ENCODE measurements around the gene MFSD8. TPM values are rescaled to one million over a fixed set of nuclear protein-coding genes. Genes with fewer than 3 reads are reported as not detected.
"Not testable (repeated sequence)": the region's sequence is repeated elsewhere in the genome, so short reads cannot be mapped to it uniquely, and the experiment has no call there.

MFSD8 gene
- total RNA-seq, 1 experiment from 2014 or later = 16.2 TPM

DNA sequence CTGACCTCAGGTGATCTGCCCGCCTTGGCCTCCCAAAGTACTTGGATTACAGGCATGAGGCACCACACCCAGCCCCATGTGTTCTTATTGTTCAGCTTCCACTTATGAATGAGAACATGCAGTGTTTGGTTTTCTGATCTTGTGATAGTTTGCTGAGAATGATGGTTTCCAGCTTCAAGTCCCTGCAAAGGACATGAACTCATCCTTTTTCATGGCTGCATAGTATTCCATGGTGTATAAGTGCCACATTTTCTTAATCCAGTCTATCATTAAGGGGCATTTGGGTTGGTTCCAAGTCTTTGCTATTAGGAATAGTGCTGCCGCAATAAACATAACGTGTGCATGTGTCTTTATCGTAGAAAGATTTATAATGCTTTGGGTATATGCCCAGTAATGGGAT is 65.3 kb downstream of the MFSD8 start:
- not testable (repeated sequence) for H3K27me3 ChIP-seq (ENCODE audit: control insufficient read depth, insufficient read depth, low read length); DNase-seq; H3K4me3 ChIP-seq (ENCODE audit: insufficient read depth, low read depth, low read length); H3K36me3 ChIP-seq (replicated peaks; ENCODE audit: control insufficient read depth, insufficient read depth, low read length)

DNA sequence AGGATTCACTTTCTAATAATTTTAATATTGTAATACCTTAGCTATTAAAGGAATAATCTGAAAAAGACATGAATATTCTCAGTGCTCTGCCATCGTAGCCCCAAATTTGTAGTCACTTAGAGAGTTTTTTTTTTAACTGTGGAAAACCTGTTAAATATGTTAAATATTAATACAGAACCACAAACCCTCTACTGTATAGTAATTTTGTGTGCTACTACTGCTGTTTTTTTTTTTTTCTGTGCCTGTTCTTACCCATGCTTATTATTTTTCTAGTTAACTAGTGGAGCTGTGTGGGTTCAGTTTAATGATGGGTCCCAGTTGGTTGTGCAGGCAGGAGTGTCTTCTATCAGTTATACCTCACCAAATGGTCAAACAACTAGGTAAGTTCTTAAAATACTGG is 68.4 kb downstream of the MFSD8 start:
- H3K36me3 ChIP-seq (replicated peaks; ENCODE audit: control insufficient read depth, insufficient read depth, low read length) = peaks cover 23% of the 10 kb centered on the region
- no peaks in the 10 kb centered on the region for H3K27me3 ChIP-seq (ENCODE audit: control insufficient read depth, insufficient read depth, low read length)
- H3K4me3 ChIP-seq (ENCODE audit: insufficient read depth, low read depth, low read length) = no peak overlapping the region
- no peak for DNase-seq

DNA sequence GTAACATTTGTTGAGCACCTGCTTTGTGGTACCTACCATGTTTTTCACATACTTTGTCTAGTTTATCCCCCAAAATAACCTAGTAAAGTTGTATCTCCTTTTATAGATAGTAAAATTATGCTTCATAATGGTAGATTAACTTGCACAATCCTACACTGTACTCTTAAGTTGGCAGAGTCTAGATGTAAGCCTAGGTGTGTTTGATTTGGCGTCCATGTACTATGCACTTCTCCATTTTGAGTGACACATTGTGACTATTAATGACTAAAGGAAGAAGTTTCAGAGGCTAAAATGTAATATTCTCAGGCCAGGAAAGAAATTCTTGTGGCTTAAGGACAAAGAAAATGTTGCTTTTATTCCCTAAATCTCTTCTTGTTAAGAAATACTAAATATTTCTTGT is 68.9 kb downstream of the MFSD8 start:
- Histone ChIP-seq H3K27me3 (ENCODE audit: control insufficient read depth, insufficient read depth, low read length) (no peaks in the 10 kb centered on the region), H3K4me3 (ENCODE audit: insufficient read depth, low read depth, low read length) (no peak overlapping the region), H3K36me3 (replicated peaks; ENCODE audit: control insufficient read depth, insufficient read depth, low read length) (peaks cover 23% of the 10 kb centered on the region)
- DNase-seq = no peak

DNA sequence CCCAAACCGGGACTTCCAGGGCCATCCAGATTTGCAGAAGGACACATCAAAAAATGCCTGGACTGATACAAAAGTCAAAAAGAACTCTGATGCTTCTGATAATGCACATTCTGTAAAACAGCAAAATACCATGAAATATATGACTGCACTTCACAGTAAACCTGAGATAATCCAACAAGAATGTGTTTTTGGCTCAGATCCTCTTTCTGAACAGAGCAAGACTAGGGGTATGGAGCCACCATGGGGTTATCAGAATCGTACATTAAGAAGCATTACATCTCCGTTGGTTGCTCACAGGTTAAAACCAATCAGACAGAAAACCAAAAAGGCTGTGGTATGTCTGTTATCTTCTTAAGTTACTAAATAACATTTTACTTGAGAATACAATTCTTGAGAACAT is 75.1 kb downstream of the MFSD8 start:
- no peak for DNase-seq

DNA sequence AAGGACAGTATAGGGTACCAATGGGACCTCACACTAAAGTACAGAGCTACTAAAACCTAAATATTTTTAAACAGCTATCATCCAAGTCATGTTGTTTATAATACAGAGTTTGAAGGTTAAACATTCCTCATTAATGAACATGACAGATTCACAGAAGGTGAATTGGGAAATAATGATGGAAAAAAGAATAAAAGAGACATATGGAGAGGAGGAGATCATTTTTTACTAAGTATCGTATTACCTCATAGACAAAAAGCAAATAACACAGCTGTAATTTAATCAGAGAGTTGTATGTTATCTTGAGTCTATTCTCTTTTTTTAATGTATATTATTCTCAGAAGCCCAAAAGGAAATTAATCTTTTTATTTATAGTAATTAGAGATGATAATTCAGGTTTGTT is 76.4 kb downstream of the MFSD8 start:
- Histone ChIP-seq H3K27me3 (ENCODE audit: control insufficient read depth, insufficient read depth, low read length) (no peaks in the 10 kb centered on the region), H3K36me3 (replicated peaks; ENCODE audit: control insufficient read depth, insufficient read depth, low read length) (peaks cover 37% of the 10 kb centered on the region), H3K4me3 (ENCODE audit: insufficient read depth, low read depth, low read length) (no peak overlapping the region)
- no peak for DNase-seq

More for the DNA sequence above, 75.1 kb downstream of the MFSD8 start:
- H3K4me3 ChIP-seq (ENCODE audit: insufficient read depth, low read depth, low read length) = no peak overlapping the region
- H3K36me3 ChIP-seq (replicated peaks; ENCODE audit: control insufficient read depth, insufficient read depth, low read length) = peaks cover 39% of the 10 kb centered on the region
- H3K27me3 ChIP-seq (ENCODE audit: control insufficient read depth, insufficient read depth, low read length) = no peaks in the 10 kb centered on the region

DNA sequence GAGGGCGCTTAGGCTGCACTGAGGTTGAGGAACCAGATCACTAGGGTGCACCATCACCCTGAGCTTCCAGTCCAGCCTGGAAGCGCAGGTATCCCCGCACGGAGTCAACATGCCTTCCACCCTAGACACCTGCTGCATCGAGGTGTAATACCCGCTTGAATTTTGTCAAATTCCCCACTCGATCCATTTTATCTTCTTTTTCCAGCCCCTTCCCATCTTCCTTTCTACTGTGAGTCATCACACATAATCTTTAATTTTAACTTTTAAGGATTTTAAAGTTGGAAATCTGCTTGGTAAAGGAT is 83.5 kb downstream of the MFSD8 start:
- Histone ChIP-seq H3K27me3 (ENCODE audit: control insufficient read depth, insufficient read depth, low read length) (no peaks in the 10 kb centered on the region), H3K36me3 (replicated peaks; ENCODE audit: control insufficient read depth, insufficient read depth, low read length) (peaks cover 15% of the 10 kb centered on the region), H3K4me3 (ENCODE audit: insufficient read depth, low read depth, low read length) (peak overlapping the region; percentile 90)
- DNase-seq = no peak

DNA sequence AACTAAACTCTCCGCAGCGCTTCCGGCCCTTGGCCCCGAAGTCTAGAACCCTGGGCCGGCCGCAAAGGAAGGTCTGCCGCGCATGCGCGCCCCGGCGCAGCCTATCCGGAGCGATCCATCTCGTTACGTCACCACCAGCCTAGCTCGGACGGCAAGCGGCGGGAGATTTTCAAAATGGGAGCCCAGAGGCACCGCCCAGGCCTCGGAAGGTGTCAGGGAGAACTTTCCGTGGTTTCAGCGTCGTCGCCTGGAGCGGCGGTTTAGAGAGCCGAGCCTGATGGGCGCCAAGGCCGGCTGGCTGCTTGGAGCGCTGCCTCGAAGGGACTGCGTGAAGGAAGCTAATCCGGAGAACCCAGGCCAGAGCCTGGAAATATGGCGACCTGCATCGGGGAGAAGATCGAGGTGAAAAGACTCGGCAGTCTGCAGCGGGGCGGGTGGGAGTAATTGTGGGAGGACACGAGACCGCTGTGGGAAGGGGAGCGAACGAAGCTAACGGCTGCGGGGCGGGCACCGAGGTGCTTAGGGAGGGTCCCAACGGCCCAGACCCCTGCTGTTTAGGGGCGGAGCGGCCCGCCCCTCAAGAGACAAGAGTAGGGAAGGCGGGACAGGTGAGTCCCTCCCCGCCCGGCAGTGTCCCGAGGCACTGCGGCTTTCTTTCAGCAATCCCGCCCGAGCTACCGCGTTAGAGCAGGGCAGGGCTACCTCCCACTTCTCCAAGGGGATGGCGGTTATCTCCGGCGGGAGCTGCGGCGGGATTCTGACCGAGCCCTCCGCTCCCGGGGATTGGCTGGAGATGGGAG is 84.0 kb downstream of the MFSD8 start, which contains the start of gene PLK4:
PLK4 (plus strand) TSS at position 131 of the 800 bp plus-strand sequence; CDS start at position 373, 242 bp downstream.
- no peaks in the 10 kb centered on the region for H3K27me3 ChIP-seq (ENCODE audit: control insufficient read depth, insufficient read depth, low read length)
- peak; percentile 92 for DNase-seq
- H3K36me3 ChIP-seq (replicated peaks; ENCODE audit: control insufficient read depth, insufficient read depth, low read length) = peaks cover 11% of the 10 kb centered on the region
- H3K4me3 ChIP-seq (ENCODE audit: insufficient read depth, low read depth, low read length) = peak within 1 kb of the TSS; percentile 90

DNA sequence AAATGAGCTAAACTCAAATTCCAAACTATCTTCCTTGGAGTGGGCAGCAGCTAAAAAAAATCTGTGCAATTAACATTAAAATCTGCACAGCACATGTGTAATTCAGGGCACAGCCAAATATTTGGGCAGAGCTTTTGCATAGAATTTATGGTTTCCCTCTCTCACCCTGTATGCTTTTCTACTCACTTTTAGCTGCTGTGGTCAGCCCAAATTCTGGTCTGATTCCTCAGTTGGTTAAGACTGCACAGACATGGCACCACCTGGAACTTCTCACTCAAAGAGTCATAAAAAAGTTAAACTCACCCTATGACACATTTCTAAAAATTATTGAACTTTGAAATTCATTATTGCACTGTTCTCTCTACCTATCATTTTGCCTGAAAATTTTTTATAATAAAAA is 89.2 kb downstream of the MFSD8 start:
- Histone ChIP-seq H3K27me3 (ENCODE audit: control insufficient read depth, insufficient read depth, low read length) (no peaks in the 10 kb centered on the region), H3K4me3 (ENCODE audit: insufficient read depth, low read depth, low read length) (no peak overlapping the region), H3K36me3 (replicated peaks; ENCODE audit: control insufficient read depth, insufficient read depth, low read length) (no peaks in the 10 kb centered on the region)

DNA sequence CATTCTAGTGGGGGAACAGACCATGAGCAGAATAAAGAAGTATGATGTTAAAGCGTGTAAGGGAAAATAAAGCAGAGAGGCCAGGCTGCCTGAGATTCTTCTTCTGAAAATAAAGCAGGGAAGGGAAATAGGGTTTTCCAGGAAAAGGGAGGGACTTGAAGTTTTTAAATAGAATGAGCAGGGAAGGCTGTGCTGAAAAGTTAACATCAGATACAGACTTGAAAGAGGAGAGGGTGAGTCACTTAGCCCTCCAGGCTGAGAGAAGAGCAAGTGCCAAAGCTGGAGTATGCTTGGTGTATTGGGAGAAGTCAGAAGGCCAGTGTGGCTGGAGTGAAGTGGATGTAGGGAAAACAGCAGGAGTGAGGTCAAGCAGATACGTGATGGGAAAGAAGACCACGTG is 94.3 kb downstream of the MFSD8 start:
- Histone ChIP-seq H3K4me3 (ENCODE audit: insufficient read depth, low read depth, low read length) (no peak overlapping the region), H3K36me3 (replicated peaks; ENCODE audit: control insufficient read depth, insufficient read depth, low read length) (no peaks in the 10 kb centered on the region), H3K27me3 (ENCODE audit: control insufficient read depth, insufficient read depth, low read length) (no peaks in the 10 kb centered on the region)
- no peak for DNase-seq

More for the DNA sequence above, 89.2 kb downstream of the MFSD8 start:
- no peak for DNase-seq

DNA sequence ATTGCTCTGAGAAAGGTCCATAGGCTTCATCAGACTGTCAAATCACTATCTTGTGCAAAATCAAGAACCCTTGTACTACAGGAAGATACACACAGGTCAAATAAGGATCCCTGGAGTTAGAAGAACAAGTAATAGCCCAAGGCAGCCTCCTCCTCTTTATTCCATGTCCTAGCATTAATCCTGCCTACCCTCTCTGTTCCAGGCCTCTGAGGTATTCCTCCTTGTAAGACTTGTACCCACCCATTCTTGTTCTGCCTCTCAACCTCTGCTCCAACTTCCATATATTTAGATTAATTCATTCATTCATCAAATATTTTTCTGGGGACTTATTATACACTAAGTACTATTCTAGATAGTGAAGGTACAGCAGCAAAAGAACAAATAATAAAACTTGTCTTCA is 94.7 kb downstream of the MFSD8 start:
- Histone ChIP-seq H3K36me3 (replicated peaks; ENCODE audit: control insufficient read depth, insufficient read depth, low read length) (no peaks in the 10 kb centered on the region), H3K4me3 (ENCODE audit: insufficient read depth, low read depth, low read length) (no peak overlapping the region), H3K27me3 (ENCODE audit: control insufficient read depth, insufficient read depth, low read length) (no peaks in the 10 kb centered on the region)
- no peak for DNase-seq

DNA sequence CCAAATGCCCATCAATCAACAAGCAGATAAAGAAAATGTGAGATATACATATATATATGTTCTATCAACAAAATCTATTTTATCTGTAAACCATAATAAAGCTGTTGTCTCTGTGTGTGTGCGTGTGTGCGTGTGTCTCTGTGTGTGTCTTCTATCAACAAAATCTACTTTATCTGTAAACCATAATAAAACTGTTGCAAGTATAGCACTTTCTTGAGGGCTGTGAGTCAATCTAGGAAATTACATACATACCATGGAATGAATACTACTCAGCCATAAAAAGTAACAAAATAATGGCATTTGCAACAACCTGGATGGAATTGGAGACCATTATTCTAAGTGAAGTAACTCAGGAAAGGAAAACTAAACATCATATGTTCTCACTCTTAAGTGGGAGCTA is 96.8 kb downstream of the MFSD8 start:
- no peak for DNase-seq
- H3K27me3 ChIP-seq (ENCODE audit: control insufficient read depth, insufficient read depth, low read length) = no peaks in the 10 kb centered on the region
- H3K36me3 ChIP-seq (replicated peaks; ENCODE audit: control insufficient read depth, insufficient read depth, low read length) = no peaks in the 10 kb centered on the region
- no peak overlapping the region for H3K4me3 ChIP-seq (ENCODE audit: insufficient read depth, low read depth, low read length)

Other genes with a start within 250 kb of the MFSD8 start
- 0.07 TPM in 1 of 2 replicates, not detected in the other for gene SLC25A31, start 234.8 kb downstream of the MFSD8 start, total RNA-seq (2014; rRNA removed; shearing (Covaris generic))
- gene HSPA4L, start 182.9 kb downstream of the MFSD8 start, total RNA-seq (2014; rRNA removed; shearing (Covaris generic)) = 1.2 and 1.7 TPM in 2 replicates
- gene PLK4, start 84.3 kb downstream of the MFSD8 start, total RNA-seq (2014; rRNA removed; shearing (Covaris generic)) = 24.1 and 33.8 TPM in 2 replicates
- gene ABHD18, start 233 bp upstream of the MFSD8 start, total RNA-seq (2014; rRNA removed; shearing (Covaris generic)) = 16.3 and 17.8 TPM in 2 replicates
- gene LARP1B, start 96.1 kb upstream of the MFSD8 start, total RNA-seq (2014; rRNA removed; shearing (Covaris generic)) = 20.7 and 34.1 TPM in 2 replicates

All from H7 (cell line).